ENCODE results near the gene PARVA. TPM values are rescaled to one million over a fixed set of nuclear protein-coding genes. Genes with fewer than 3 reads are reported as not detected.

Gene PARVA
- total RNA-seq, 4 donors from 2014 or later: 83.5 to 159 (median 128) TPM

GRCh38 chr11:12540913-12541582 lies 163.7 kb downstream of the PARVA start:
- TF ChIP-seq CTCF (IDR thresholded peaks at IDR 0.05; ENCODE audit: low read depth): no peak

GRCh38 chr11:12541583-12542151 lies 164.3 kb downstream of the PARVA start:
- no peak for TF ChIP-seq CTCF (IDR thresholded peaks at IDR 0.05; ENCODE audit: low read depth)

GRCh38 chr11:12542186-12542935 lies 165.0 kb downstream of the PARVA start:
- TF ChIP-seq CTCF (IDR thresholded peaks at IDR 0.05; ENCODE audit: low read depth): no peak

GRCh38 chr11:12543596-12544415 lies 166.4 kb downstream of the PARVA start:
- TF ChIP-seq CTCF (IDR thresholded peaks at IDR 0.05; ENCODE audit: low read depth): no peak

- no peak for TF ChIP-seq CTCF (IDR thresholded peaks at IDR 0.05; ENCODE audit: low read depth)
These were observed 167.8 kb downstream of the PARVA start for GRCh38 chr11:12544986-12545775.

GRCh38 chr11:12546122-12546521 lies 168.8 kb downstream of the PARVA start:
- no peak for TF ChIP-seq CTCF (IDR thresholded peaks at IDR 0.05; ENCODE audit: low read depth)

Measured in subcutaneous adipose tissue (tissue), 4 donors.